GM23338 (cell line): ENCODE measurements around the gene POMC. TPM values are rescaled to one million over a fixed set of nuclear protein-coding genes. Genes with fewer than 3 reads are reported as not detected.
A peak's percentile ranks its signal among the peaks of the same experiment; 100 is the strongest.

Experiments used
- ATAC-seq: fragments of 200-7000 bp; cut with Tn5 transposase; 3 replicates; pipeline ENCODE4 v1.9.1; 2020
- DNase-seq: peaks from one replicate; pipeline ENCODE4 v3.0.0-alpha.2; 2015; ENCODE audit warnings: low spot score
- H2AFZ ChIP-seq: fragments of 200-600 bp; sonication (generic); 2 replicates; pipeline ENCODE4 v1.8.0; 2016; ENCODE audit warnings: antibody characterized with exemption, mild to moderate bottlenecking, moderate library complexity
- H3F3A ChIP-seq: fragments of 200-600 bp; sonication (generic); replicated peaks from 2 replicates; pipeline ENCODE4 v1.8.0; 2017; ENCODE audit warnings: antibody characterized with exemption, mixed run types, low read depth
- H3K27ac ChIP-seq: fragments of 200-600 bp; sonication (generic); 2 replicates; pipeline ENCODE4 v1.6.1; 2016; ENCODE audit warnings: low read depth
- H3K27me3 ChIP-seq: fragments of 200-600 bp; sonication (generic); 2 replicates; pipeline ENCODE4 v1.8.0; 2016; ENCODE audit warnings: mild to moderate bottlenecking, mixed run types, moderate library complexity; ENCODE audit not compliant: insufficient read depth
- H3K36me3 ChIP-seq: fragments of 200-600 bp; sonication (generic); 2 replicates; pipeline ENCODE4 v1.8.0; 2016; ENCODE audit warnings: mild to moderate bottlenecking; ENCODE audit not compliant: insufficient read depth
- H3K4me1 ChIP-seq: fragments of 200-600 bp; sonication (generic); 2 replicates; pipeline ENCODE4 v1.8.0; 2016; ENCODE audit warnings: mild to moderate bottlenecking, moderate library complexity; ENCODE audit not compliant: insufficient read depth
- H3K4me2 ChIP-seq: fragments of 200-600 bp; sonication (generic); 2 replicates; pipeline ENCODE4 v1.7.1; 2017; ENCODE audit warnings: mixed run types
- H3K4me3 ChIP-seq: fragments of 200-600 bp; sonication (generic); 2 replicates; pipeline ENCODE4 v1.6.1; 2016; ENCODE audit warnings: mixed run types
- H3K79me2 ChIP-seq: fragments of 200-600 bp; sonication (generic); replicated peaks from 2 replicates; pipeline ENCODE4 v1.8.0; 2017; ENCODE audit warnings: mild to moderate bottlenecking; ENCODE audit not compliant: insufficient read depth
- H3K9me2 ChIP-seq: fragments of 200-600 bp; sonication (generic); 2 replicates; pipeline ENCODE4 v1.8.0; 2017; ENCODE audit not compliant: insufficient read depth
- H4K20me1 ChIP-seq: fragments of 200-600 bp; sonication (generic); replicated peaks from 2 replicates; pipeline ENCODE4 v1.8.0; 2017; ENCODE audit warnings: mild to moderate bottlenecking; ENCODE audit not compliant: insufficient read depth
- H3K27ac Mint-ChIP-seq: 2 replicates; pipeline ENCODE4 v1.8.0; 2020; ENCODE audit warnings: inconsistent platforms, mild to moderate bottlenecking, moderate library complexity, mixed read lengths
- H3K27me3 Mint-ChIP-seq: 3 replicates; pipeline ENCODE4 v1.8.0; 2022; ENCODE audit warnings: low read depth, mild to moderate bottlenecking, moderate library complexity, mixed read lengths, inconsistent platforms; ENCODE audit not compliant: insufficient read depth, poor library complexity
- H3K36me3 Mint-ChIP-seq: 3 replicates; pipeline ENCODE4 v1.8.0; 2021; ENCODE audit warnings: low read depth, mild to moderate bottlenecking, inconsistent platforms, moderate library complexity, mixed read lengths
- H3K4me1 Mint-ChIP-seq: 3 replicates; pipeline ENCODE4 v1.8.0; 2020; ENCODE audit warnings: mild to moderate bottlenecking, inconsistent platforms, mixed read lengths
- H3K4me3 Mint-ChIP-seq: 3 replicates; pipeline ENCODE4 v1.8.0; 2021; ENCODE audit warnings: moderate library complexity, mild to moderate bottlenecking, inconsistent platforms, mixed read lengths
- H3K9me3 Mint-ChIP-seq: 3 replicates; pipeline ENCODE4 v1.8.0; 2020; ENCODE audit warnings: moderate library complexity, mild to moderate bottlenecking, inconsistent platforms, mixed read lengths
- JUNB ChIP-seq: IDR thresholded peaks from one replicate; pipeline ENCODE4 v1.6.1; 2016; ENCODE audit warnings: antibody characterized with exemption; ENCODE audit not compliant: unreplicated experiment
- ZNF114 ChIP-seq: fragments of 250-450 bp; sonication (Bioruptor Pico); IDR thresholded peaks from 2 replicates; pipeline ENCODE4 v1.5.0; 2020; ENCODE audit warnings: mild to moderate bottlenecking, moderate library complexity
- polyA plus RNA-seq: library from polyadenylated mRNA; unstranded; fragments of >200 nt; fragmentation: Nextera tagmentation; extraction: Ambion mirVana; gene quantifications from 2 replicates; pipeline ENCODE4 v1.2.1, GENCODE V29; 2016
- total RNA-seq: library from RNA; depleted of rRNA; stranded (reverse); fragments of >200 nt; shearing (Covaris generic); gene quantifications from 2 replicates; pipeline ENCODE4 v1.2.3, GENCODE V29; 2014
- TF ChIP-seq, protein P1 (sequence below): fragments of 250-450 bp; sonication (Bioruptor Pico); IDR thresholded peaks from 2 replicates; pipeline ENCODE4 v1.5.0; 2020; ENCODE audit warnings: mild to moderate bottlenecking, moderate library complexity
- TF ChIP-seq, protein P2 (sequence below): IDR thresholded peaks from 2 replicates; pipeline ENCODE4 v1.6.1; 2016; ENCODE audit warnings: antibody characterized with exemption
- TF ChIP-seq, protein P3 (sequence below), 2 experiments: fragments of 200-600 bp in 1 of 2; sonication (generic) in 1 of 2; conservative IDR thresholded peaks; 2 replicates each; pipeline versions ENCODE4 v1.5.1 to v1.6.1; 2016 to 2017; ENCODE audit warnings: antibody characterized with exemption in 2 of 2, low read depth in 2 of 2, mild to moderate bottlenecking in 2 of 2, moderate library complexity in 1 of 2

The POMC gene
- total and polyA plus RNA-seq, 2 experiments from 2014 or later, result 8.5 to 12.3 TPM

DNA sequence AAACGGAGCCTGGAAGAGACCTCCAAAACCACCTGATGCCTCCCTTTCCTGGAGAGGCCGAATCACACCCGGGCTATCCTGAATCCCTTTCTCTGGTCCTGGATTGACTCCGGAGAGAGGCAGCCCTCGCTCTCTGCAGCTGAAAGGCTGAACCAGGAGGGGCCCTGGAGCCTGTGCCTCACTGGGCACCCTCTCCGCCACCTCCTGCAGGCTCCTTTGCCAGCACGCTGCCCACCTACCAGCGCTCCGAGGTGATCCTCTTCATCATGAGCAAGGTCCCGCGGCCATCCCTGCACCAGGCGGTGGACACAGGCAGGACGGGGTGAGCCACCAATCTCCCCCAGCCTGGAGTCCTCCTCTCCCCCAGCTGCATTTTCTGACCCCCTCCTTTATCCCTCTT lies 35.7 kb downstream of the POMC start (continued):
- TF ChIP-seq, protein P1, sequence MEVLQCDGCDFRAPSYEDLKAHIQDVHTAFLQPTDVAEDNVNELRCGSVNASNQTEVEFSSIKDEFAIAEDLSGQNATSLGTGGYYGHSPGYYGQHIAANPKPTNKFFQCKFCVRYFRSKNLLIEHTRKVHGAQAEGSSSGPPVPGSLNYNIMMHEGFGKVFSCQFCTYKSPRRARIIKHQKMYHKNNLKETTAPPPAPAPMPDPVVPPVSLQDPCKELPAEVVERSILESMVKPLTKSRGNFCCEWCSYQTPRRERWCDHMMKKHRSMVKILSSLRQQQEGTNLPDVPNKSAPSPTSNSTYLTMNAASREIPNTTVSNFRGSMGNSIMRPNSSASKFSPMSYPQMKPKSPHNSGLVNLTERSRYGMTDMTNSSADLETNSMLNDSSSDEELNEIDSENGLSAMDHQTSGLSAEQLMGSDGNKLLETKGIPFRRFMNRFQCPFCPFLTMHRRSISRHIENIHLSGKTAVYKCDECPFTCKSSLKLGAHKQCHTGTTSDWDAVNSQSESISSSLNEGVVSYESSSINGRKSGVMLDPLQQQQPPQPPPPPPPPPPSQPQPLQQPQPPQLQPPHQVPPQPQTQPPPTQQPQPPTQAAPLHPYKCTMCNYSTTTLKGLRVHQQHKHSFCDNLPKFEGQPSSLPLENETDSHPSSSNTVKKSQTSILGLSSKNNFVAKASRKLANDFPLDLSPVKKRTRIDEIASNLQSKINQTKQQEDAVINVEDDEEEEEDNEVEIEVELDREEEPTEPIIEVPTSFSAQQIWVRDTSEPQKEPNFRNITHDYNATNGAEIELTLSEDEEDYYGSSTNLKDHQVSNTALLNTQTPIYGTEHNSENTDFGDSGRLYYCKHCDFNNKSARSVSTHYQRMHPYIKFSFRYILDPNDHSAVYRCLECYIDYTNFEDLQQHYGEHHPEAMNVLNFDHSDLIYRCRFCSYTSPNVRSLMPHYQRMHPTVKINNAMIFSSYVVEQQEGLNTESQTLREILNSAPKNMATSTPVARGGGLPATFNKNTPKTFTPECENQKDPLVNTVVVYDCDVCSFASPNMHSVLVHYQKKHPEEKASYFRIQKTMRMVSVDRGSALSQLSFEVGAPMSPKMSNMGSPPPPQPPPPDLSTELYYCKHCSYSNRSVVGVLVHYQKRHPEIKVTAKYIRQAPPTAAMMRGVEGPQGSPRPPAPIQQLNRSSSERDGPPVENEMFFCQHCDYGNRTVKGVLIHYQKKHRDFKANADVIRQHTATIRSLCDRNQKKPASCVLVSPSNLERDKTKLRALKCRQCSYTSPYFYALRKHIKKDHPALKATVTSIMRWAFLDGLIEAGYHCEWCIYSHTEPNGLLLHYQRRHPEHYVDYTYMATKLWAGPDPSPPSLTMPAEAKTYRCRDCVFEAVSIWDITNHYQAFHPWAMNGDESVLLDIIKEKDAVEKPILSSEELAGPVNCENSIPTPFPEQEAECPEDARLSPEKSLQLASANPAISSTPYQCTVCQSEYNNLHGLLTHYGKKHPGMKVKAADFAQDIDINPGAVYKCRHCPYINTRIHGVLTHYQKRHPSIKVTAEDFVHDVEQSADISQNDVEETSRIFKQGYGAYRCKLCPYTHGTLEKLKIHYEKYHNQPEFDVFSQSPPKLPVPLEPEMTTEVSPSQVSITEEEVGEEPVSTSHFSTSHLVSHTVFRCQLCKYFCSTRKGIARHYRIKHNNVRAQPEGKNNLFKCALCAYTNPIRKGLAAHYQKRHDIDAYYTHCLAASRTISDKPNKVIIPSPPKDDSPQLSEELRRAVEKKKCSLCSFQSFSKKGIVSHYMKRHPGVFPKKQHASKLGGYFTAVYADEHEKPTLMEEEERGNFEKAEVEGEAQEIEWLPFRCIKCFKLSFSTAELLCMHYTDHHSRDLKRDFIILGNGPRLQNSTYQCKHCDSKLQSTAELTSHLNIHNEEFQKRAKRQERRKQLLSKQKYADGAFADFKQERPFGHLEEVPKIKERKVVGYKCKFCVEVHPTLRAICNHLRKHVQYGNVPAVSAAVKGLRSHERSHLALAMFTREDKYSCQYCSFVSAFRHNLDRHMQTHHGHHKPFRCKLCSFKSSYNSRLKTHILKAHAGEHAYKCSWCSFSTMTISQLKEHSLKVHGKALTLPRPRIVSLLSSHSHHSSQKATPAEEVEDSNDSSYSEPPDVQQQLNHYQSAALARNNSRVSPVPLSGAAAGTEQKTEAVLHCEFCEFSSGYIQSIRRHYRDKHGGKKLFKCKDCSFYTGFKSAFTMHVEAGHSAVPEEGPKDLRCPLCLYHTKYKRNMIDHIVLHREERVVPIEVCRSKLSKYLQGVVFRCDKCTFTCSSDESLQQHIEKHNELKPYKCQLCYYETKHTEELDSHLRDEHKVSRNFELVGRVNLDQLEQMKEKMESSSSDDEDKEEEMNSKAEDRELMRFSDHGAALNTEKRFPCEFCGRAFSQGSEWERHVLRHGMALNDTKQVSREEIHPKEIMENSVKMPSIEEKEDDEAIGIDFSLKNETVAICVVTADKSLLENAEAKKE, result no peak
- TF ChIP-seq, protein P2, sequence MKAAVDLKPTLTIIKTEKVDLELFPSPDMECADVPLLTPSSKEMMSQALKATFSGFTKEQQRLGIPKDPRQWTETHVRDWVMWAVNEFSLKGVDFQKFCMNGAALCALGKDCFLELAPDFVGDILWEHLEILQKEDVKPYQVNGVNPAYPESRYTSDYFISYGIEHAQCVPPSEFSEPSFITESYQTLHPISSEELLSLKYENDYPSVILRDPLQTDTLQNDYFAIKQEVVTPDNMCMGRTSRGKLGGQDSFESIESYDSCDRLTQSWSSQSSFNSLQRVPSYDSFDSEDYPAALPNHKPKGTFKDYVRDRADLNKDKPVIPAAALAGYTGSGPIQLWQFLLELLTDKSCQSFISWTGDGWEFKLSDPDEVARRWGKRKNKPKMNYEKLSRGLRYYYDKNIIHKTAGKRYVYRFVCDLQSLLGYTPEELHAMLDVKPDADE, result no peak
- TF ChIP-seq, protein P3, sequence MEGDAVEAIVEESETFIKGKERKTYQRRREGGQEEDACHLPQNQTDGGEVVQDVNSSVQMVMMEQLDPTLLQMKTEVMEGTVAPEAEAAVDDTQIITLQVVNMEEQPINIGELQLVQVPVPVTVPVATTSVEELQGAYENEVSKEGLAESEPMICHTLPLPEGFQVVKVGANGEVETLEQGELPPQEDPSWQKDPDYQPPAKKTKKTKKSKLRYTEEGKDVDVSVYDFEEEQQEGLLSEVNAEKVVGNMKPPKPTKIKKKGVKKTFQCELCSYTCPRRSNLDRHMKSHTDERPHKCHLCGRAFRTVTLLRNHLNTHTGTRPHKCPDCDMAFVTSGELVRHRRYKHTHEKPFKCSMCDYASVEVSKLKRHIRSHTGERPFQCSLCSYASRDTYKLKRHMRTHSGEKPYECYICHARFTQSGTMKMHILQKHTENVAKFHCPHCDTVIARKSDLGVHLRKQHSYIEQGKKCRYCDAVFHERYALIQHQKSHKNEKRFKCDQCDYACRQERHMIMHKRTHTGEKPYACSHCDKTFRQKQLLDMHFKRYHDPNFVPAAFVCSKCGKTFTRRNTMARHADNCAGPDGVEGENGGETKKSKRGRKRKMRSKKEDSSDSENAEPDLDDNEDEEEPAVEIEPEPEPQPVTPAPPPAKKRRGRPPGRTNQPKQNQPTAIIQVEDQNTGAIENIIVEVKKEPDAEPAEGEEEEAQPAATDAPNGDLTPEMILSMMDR (conservative IDR thresholded peaks at IDR 0.05; ENCODE audit: low read depth in 2 of 2), result no peak
- TF ChIP-seq ZNF114 (CRISPR knock-in tag), result no peak
- TF ChIP-seq JUNB, result no peak

DNA sequence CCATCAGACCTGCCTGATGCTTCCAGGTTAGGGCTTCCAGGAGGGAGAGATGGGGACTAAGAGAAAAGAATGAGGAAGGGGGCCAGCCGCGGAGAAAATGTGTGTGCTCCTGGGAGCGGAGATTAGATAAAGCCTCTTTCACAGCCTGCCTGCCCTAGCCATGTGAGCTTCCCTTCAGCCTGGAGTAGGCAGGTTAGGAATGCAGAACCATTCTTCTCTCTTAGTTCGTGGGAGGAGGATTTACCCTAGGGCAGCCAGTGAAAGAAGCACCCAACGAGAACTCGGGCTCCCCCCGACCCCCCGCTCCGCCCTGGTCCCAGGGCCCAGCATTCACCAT lies 36.1 kb downstream of the POMC start:
- Mint-ChIP-seq H3K27me3 (peaks cover 28% of the 10 kb centered on the region), H3K4me1 (peaks cover 9% of the 10 kb centered on the region), H3K36me3 (no peaks in the 10 kb centered on the region; the same call in 2 of the 3 replicates), H3K27ac (no peak overlapping the region), H3K9me3 (no peaks in the 10 kb centered on the region; the same call in 2 of the 3 replicates), H3K4me3 (peak overlapping the region; percentile 73)
- DNase-seq (no peak), ATAC-seq (peak; percentile 49)
- Histone ChIP-seq H3F3A (no peaks in the 10 kb centered on the region), H3K79me2 (no peaks in the 10 kb centered on the region), H3K36me3 (no peaks in the 10 kb centered on the region), H3K9me2 (no peaks in the 10 kb centered on the region), H3K27me3 (peaks cover 32% of the 10 kb centered on the region), H2AFZ (peak overlapping the region; percentile 76), H3K4me2 (peak overlapping the region; percentile 89), H3K27ac (no peak overlapping the region), H3K4me1 (peaks cover 8% of the 10 kb centered on the region), H3K4me3 (peak overlapping the region; percentile 57), H4K20me1 (no peaks in the 10 kb centered on the region; the same call in 1 of the 2 replicates)
- TF ChIP-seq, protein P2, result no peak
- TF ChIP-seq, protein P1, result no peak
